Thymus (tissue), 11 donors: ENCODE data around the gene PHC2. TPM values are rescaled to one million over a fixed set of nuclear protein-coding genes. Genes with fewer than 3 reads are reported as not detected.
A peak's percentile ranks its signal among the peaks of the same experiment; 100 is the strongest.
"Not testable (repeated sequence)": the region's sequence is repeated elsewhere in the genome, so short reads cannot be mapped to it uniquely, and the experiment has no call there.

ENCODE experiments used
- DNase-seq, 9 donors: peaks; one replicate each; pipeline ENCODE4 v3.0.0-alpha.2; 2013; ENCODE audit warnings: low spot score in 9 of 9, low read depth in 6 of 9, missing footprints in 1 of 9
- H3K27ac ChIP-seq, 2 donors: one replicate each; pipeline ENCODE4 v1.5.1; 2013; ENCODE audit warnings: control low read depth in 1 of 2, low read depth in 1 of 2, low read length in 1 of 2, mild to moderate bottlenecking in 1 of 2, moderate library complexity in 1 of 2
- H3K27me3 ChIP-seq, 2 donors: one replicate each; pipeline ENCODE4 v1.5.1; 2013; ENCODE audit warnings: low read length in 1 of 2; ENCODE audit not compliant: control insufficient read depth in 2 of 2, insufficient read depth in 1 of 2
- H3K36me3 ChIP-seq, 2 donors: one replicate each; pipeline ENCODE4 v1.5.1; 2013; ENCODE audit warnings: low read length in 1 of 2, mild to moderate bottlenecking in 1 of 2, moderate library complexity in 1 of 2; ENCODE audit not compliant: control insufficient read depth in 2 of 2, insufficient read depth in 2 of 2
- H3K4me1 ChIP-seq, 2 donors: one replicate each; pipeline ENCODE4 v1.5.1; 2013; ENCODE audit warnings: low read length in 2 of 2; ENCODE audit not compliant: control insufficient read depth in 2 of 2, insufficient read depth in 2 of 2
- H3K4me3 ChIP-seq, 2 donors: one replicate each; pipeline ENCODE4 v1.5.1; 2013; ENCODE audit warnings: low read length in 2 of 2, control low read depth in 1 of 2, mild to moderate bottlenecking in 1 of 2
- H3K9me3 ChIP-seq, 2 donors: one replicate each; pipeline ENCODE4 v1.5.1; 2013; ENCODE audit warnings: low read length in 1 of 2, mild to moderate bottlenecking in 1 of 2; ENCODE audit not compliant: control insufficient read depth in 2 of 2, insufficient read depth in 1 of 2
- WGBS: extraction: QIAGEN DNeasy Blood & Tissue Kit; methylation state at CpG from one replicate; pipeline ENCODE4 v1.1.7; 2013; 5-methylcytosine and 5-hydroxymethylcytosine counted together
- polyA plus RNA-seq: library from polyadenylated mRNA; stranded (reverse); fragments of 200-250 nt; gene quantifications from one replicate; pipeline ENCODE4 v1.2.3, GENCODE V29; 2013
- total RNA-seq: library from RNA; stranded (reverse); fragments of 120-200 nt; gene quantifications from one replicate; pipeline ENCODE4 v1.2.4, GENCODE V29; 2013
- donor health status: healthy.

The PHC2 gene
- total and polyA plus RNA-seq, 2 donors = 35.0 to 79.0 TPM

DNA sequence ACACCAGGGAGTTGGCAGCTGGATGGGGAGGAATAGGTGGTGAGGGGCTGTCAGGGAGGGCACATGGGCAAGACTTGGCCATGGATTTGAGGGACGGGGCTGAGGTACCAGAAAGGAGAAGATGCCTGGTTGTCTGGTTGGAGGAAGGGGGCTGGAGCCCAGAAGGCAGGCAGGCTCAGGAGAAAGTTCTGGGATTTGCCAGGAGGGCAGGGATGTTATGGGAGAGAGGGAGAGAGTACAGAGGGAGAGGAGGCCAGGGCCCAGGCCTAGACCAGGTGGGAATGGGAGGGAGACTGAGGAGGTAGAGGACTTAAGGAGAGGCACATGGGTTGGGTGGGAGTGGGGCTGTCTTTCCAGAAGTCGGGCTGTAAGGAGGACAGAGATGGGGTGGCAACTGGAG is 114.3 kb downstream of the PHC2 start:
- 92% methylated on average over 2 of the region's 2 CpGs for WGBS
- no peak overlapping the region for H3K4me3 ChIP-seq
- no peaks in the 10 kb centered on the region for H3K9me3 ChIP-seq
- no peaks in the 10 kb centered on the region for H3K36me3 ChIP-seq
- DNase-seq = no peak
- no peaks in the 10 kb centered on the region for H3K4me1 ChIP-seq
- no peak overlapping the region for H3K27ac ChIP-seq
- H3K27me3 ChIP-seq = peaks cover 0 to 11% of the 10 kb centered on the region in 2 donors

DNA sequence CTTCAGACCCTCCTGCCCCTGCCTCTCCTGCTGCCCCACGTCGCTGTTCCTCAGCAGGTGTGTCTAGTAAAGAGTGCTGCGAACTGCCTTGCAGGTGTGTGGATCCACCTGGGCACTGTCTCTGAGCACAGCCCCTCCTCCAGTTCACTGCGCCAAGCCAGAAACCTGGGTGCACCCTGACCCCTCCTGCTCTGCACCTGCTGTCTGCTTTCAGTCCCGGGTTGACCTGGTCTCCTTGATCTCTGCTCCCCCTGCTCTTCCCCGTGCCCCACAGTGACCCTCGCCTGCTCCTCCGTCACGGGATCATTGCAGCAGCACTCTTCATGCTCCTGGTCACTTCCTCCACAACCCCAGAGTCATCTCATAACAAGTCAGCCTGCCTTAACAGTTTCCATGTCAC is 116.5 kb downstream of the PHC2 start:
- no peak overlapping the region for H3K27ac ChIP-seq
- no peak for DNase-seq
- H3K4me1 ChIP-seq = no peaks in the 10 kb centered on the region
- H3K9me3 ChIP-seq = no peaks in the 10 kb centered on the region
- 92% methylated on average over 9 of the region's 9 CpGs for WGBS
- H3K4me3 ChIP-seq = no peak overlapping the region
- no peaks in the 10 kb centered on the region for H3K36me3 ChIP-seq
- H3K27me3 ChIP-seq = peaks cover 0 to 11% of the 10 kb centered on the region in 2 donors

DNA sequence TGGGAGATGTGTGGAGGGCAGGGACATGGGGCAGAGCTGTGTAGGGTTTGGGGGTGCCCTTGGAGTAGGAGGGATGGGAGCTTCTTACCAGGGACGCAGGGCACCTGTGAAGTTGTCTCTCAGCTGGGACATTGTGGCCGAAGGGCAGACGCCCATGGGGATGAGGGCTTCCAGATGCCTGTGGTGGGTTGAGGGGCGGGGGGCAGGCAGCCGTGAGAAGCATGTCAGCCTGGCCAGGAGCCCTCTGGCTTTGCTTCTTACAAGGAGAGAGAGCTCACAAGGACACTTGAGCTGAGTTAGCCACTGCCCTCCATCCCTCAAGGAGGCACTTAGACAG is 118.5 kb downstream of the PHC2 start:
- H3K4me1 ChIP-seq = no peaks in the 10 kb centered on the region
- H3K27me3 ChIP-seq = peaks cover 0 to 12% of the 10 kb centered on the region in 2 donors
- no peak for DNase-seq
- WGBS = 77% methylated on average over 5 of the region's 5 CpGs
- no peaks in the 10 kb centered on the region for H3K9me3 ChIP-seq
- H3K27ac ChIP-seq = no peak overlapping the region
- H3K4me3 ChIP-seq = no peak overlapping the region
- no peaks in the 10 kb centered on the region for H3K36me3 ChIP-seq

DNA sequence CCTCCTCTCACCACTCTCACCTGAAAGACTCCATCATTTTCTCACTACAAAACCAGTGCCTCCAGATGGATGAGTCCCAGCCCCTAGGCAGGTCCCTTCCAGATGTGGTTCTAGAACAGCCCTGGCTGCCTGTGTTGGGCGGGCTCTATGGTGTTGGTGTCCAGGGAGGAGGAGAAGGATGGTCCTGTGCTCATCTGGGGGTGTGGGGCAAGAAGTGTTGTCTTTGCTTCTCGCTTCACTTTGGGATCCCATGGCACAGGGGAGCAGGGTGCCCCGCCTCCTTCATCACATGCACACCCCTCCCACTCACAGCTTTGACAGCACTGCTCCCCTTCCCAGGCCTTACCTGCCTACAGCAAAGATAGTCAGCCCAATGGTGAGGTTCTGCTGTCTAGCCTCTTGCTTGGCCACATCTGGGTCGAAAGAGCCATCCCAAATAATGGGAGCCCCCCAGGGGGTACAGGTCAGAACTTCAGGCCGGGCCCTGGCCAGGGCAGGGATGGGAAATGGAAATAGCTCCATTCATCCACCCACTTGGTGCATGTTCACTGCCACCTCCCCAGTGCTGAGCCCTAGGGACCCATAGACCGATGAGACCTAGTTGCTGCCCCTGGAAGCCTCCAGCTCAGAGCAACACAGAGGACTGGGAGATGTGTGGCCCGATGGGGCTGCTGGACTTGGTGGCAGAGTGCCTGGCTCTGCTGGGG is 119.0 kb downstream of the PHC2 start:
- WGBS = 96% methylated on average over 7 of the region's 7 CpGs
- Histone ChIP-seq H3K27me3 (peaks cover 4 to 17% of the 10 kb centered on the region in 2 donors), H3K36me3 (no peaks in the 10 kb centered on the region), H3K4me3 (no peak overlapping the region), H3K9me3 (peaks cover 0 to 2% of the 10 kb centered on the region in 2 donors), H3K27ac (no peak overlapping the region), H3K4me1 (peaks cover 0 to 3% of the 10 kb centered on the region in 2 donors)
- DNase-seq = no peak

DNA sequence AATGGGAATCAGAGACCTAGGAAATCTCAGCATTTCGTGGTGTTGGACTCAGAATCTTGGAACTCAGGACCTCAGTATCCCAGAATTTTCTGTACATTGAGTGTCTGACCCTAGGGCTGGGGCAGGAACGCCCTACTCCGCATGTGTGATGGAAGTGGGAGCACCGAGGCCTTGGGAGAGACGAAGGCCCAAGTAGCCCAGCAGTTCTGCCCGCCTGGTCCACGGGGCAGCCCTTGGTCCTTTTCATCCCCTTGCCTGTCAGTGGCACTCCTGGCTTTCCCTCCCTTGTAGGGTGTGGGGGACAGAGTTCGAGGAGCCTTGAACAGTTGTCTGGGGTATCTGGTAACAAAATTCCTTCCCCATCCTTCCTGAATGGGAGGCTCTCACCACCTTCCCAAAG is 120.2 kb downstream of the PHC2 start:
- WGBS = 71% methylated on average over 8 of the region's 8 CpGs
- H3K36me3 ChIP-seq = no peaks in the 10 kb centered on the region
- H3K4me3 ChIP-seq = no peak overlapping the region
- H3K27me3 ChIP-seq = peaks cover 15 to 24% of the 10 kb centered on the region in 2 donors
- no peak overlapping the region for H3K27ac ChIP-seq
- DNase-seq = no peak
- peaks cover 0 to 4% of the 10 kb centered on the region in 2 donors for H3K4me1 ChIP-seq
- H3K9me3 ChIP-seq = peaks cover 0 to 2% of the 10 kb centered on the region in 2 donors

DNA sequence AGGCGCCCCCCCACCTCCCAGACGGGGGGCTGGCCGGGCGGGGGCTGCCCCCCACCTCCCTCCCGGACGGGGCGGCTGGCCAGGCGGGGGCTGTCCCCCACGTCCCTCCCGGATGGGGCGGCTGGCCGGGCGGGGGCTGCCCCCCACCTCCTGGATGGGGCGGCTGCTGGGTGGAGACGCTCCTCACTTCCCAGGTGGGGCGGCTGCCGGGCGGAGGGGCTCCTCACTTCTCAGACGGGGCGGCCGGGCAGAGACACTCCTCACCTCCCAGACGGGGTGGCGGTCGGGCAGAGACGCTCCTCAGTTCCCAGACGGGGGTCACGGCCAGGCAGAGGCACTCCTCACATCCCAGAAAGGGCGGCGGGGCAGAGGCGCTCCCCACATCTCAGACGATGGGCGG is 121.5 kb downstream of the PHC2 start:
- H3K4me3 ChIP-seq, H3K27ac ChIP-seq, H3K9me3 ChIP-seq, DNase-seq, H3K4me1 ChIP-seq, H3K36me3 ChIP-seq: not testable (repeated sequence)
- 94% methylated on average over 32 of the region's 32 CpGs for WGBS
- H3K27me3 ChIP-seq = peaks cover 16 to 32% of the 10 kb centered on the region in 2 donors

DNA sequence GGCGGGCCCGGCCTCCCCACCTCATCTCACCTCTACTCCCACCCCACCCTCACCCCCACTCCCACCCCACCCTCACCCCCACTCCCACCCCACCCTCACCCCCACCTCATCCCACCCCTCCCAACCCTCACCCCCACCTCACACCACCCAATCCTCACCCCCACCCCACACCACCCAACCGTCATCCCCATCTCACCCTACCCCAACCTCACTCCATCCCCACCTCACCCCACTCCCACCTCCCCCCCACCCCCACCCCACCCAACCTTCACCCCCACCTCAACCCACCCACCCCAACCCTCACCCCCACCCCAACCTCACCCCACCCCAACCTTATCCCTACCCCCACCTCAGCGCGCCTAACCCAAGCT is 123.4 kb downstream of the PHC2 start:
- DNase-seq = no peak
- Histone ChIP-seq H3K4me3 (no peak overlapping the region), H3K36me3 (no peaks in the 10 kb centered on the region), H3K27me3 (peaks cover 16 to 32% of the 10 kb centered on the region in 2 donors), H3K4me1 (peaks cover under 1 to 4% of the 10 kb centered on the region in 2 donors), H3K9me3 (peaks cover 0 to 2% of the 10 kb centered on the region in 2 donors), H3K27ac (no peak overlapping the region)
- 92% methylated on average over 5 of the region's 5 CpGs for WGBS

DNA sequence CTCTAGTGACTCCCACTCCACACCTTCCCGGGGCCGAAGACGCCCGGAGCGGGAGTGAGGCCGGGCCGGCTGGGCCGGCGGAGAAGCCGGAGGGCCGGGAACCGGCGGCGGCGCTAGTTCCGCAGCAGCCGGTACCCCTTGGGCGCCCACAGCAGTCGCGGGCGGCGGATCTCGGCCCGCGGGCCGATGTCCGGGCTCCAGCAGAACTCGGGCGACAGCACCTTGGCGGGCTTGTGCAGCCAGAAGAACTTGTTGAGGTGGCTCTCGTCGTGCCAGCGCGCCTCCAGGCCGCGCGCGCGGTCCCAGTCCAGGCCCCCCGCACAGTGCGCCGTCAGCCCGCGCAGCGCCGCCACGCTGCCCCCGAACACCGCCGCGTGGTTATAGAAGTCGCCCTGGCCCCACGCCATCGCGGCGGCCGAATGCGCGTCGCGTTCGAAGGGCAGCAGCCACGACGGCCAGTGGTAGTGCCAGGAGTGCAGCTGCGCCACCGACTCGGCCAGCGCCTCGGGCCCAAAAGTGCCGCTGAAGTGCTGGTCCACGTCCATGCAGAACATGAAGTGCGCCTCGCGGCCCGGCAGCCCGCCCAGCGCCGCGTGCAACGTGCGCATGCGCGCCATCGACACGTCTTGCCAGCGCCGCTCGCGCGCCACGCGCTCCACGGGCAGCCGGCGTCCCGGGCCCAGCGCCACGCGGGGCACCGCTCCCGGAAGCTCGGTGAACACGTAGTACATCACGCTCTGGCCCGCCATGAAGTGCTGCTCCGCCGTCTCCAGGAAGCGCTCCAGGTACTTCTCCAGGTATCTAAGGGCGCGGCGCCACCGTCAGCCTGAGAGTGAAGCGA is 124.0 kb downstream of the PHC2 start:
- H3K4me3 ChIP-seq = no peak overlapping the region
- no peak overlapping the region for H3K27ac ChIP-seq
- peaks cover 0 to 2% of the 10 kb centered on the region in 2 donors for H3K9me3 ChIP-seq
- DNase-seq = peak in 3 of 9 donors; percentile 17 to 29 (median 28)
- 24% methylated on average over 113 of the region's 113 CpGs for WGBS
- peaks cover 16 to 29% of the 10 kb centered on the region in 2 donors for H3K27me3 ChIP-seq
- peaks cover 0 to under 1% of the 10 kb centered on the region in 2 donors for H3K36me3 ChIP-seq
- peaks cover 4 to 5% of the 10 kb centered on the region in 2 donors for H3K4me1 ChIP-seq
